GM18870 (cell line): ENCODE data around the gene SCIN.
"Not testable (repeated sequence)": the region's sequence is repeated elsewhere in the genome, so short reads cannot be mapped to it uniquely, and the experiment has no call there.

Experiments used
- ATAC-seq: cut with Tn5 transposase; IDR thresholded peaks from one replicate; pipeline ENCODE4 v1.9.1; 2021; ENCODE audit warnings: moderate library complexity; ENCODE audit not compliant: unreplicated experiment

The SCIN gene

DNA sequence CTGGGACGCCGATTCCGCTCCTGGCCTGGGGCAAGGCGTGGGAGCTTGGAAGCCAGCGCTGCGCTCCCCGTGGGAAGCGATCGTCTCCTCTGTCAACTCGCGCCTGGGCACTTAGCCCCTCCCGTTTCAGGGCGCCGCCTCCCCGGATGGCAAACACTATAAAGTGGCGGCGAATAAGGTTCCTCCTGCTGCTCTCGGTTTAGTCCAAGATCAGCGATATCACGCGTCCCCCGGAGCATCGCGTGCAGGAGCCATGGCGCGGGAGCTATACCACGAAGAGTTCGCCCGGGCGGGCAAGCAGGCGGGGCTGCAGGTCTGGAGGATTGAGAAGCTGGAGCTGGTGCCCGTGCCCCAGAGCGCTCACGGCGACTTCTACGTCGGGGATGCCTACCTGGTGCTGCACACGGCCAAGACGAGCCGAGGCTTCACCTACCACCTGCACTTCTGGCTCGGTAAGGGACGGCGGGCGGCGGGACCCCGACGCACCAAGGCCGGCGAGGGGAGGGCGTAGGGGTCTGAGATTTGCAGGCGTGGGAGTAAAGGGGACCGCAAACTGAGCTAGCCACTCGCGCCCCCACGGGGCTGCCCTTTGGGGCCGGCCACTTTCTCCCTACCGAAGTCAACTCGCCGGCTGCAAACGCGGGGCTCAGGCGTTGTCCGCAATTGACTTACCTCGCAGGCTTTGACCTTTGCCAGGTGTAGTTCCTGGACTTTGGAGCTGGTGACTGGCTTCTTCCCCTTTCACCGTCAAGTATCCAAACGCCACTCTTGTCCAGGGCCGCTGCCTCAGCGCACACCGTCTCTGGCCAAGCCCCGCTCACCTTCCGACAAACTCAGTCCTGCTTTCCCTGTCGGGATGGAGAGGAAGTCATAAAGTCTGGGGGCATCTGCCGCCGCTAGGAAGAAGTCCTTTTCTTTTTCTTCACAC, at the start of gene SCIN:
SCIN (plus strand) TSS at position 187 of the 928 bp plus-strand sequence; CDS start at position 254, 67 bp downstream.
- ATAC-seq, result no peak

DNA sequence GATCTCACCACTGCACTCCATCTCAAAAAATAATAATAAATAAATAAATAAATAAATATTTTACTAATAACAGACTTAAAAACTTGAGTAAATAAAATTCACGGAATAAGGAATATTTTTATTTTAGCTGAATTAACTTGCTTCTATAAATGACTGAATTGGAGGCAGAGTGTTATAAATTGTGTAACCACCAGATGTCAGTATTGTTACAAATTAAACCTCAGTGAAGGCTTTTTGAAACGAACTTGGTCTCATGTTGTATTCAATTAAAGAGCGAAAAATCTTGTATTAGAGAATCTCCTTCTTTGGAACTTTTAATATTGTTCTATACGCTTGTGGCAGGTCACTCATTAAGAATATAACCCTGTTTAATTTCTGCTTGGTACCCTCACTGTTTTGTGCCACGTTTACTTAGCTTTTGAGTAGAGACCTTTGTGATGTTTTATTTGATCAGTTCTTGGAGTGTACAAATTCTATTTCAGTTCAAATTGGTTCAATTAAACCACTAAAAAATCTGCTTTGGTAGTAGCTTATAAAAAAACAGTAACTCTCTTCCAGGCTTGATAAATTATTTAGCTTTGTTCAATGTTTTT, 45.6 kb upstream of the SCIN start:
- no peak for ATAC-seq

DNA sequence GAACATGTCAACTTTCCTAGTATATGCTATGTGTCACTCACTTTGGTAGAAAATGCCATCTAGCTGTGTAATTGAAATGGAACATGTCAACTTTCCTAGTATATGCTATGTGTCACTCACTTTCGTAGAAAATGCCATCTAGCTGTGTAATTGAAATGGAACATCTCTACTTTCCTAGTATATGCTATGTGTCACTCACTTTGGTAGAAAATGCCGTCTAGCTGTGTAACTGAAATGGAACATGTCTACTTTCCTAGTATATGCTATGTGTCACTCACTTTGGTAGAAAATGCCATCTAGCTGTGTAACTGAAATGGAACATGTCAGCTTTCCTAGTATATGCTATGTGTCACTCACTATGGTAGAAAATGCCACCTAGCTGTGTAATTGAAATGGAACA, 43.8 kb upstream of the SCIN start:
- ATAC-seq, result not testable (repeated sequence)

DNA sequence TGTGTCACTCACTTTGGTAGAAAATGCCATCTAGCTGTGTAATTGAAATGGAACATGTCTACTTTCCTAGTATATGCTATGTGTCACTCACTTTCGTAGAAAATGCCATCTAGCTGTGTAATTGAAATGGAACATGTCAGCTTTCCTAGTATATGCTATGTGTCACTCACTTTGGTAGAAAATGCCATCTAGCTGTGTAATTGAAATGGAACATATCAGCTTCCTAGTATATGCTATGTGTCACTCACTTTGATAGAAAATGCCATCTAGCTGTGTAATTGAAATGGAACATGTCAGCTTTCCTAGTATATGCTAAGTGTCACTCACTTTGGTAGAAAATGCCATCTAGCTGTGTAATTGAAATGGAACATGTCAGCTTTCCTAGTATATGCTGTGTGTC, 42.9 kb upstream of the SCIN start:
- ATAC-seq, result not testable (repeated sequence)

DNA sequence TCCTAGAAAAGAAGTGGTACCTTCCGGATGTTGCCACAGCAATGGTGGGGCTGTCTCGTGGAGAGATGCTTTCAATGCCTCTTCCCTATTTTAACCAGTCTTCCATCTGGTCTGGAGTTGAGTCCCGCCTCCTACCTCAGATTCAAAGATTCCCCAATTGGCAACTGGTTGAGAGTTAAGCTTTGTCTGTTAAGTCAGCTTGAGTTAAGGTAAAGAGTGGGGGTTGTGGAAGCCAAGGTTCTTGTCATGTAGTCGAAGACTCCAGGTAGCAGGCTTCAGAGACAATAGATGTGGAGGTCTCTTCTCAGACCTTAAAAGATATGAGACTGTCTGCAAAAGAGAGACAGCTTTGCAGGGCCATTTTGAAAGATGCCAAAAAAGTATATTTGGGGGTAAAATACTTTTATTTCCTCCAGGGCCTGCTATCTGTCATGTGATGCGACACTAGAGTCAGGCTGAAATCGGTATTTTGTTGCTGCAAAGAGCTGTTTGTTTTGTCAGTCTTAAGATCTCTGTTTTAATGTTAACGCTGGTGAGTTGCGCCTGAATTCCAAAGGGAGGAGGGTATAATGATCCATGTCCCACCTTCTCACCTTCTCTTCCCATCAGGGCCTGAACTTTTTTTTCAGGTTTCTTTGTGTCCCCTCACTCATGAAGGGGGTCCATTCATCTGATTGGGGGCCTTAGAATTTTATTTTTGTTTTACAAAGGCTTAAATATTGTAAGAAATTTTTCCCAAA, 40.4 kb upstream of the SCIN start:
- no peak for ATAC-seq

DNA sequence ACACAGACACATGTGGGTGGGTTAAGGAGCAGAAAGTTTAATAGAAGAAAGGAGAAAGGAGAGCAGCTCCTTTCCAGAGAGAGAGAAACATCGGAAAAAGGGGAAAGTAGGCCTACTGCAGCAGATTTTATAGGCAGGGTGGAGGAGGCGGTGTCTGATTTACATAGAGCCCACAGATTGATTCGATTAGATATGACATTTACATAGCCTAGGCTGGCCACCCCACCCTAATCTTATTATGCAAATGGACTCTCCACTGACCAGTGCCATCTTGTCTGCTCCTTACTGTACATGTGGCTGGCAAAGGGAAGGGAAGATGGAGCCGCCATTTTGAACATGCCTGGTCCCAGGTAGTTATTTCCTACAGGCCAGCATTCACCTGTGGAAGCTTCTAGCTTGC, 38.7 kb upstream of the SCIN start:
- no peak for ATAC-seq

DNA sequence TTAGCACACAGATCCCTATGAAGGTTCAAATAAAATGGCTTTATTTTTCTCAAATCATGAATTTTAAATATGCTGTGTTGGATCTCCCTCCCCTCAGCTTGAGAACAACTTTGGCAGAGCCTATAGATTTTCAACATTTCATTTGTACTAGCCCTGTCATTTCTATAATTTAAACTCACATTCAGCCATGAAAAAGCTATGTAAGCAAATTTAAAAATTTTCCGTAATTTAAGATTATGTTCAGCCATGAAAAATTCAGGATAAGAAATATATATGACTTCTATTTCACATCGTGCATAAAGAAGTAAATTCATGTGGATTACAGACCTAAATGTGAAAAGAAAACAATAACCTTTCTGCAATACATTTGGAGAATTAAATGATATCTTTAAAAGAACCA, 36.5 kb upstream of the SCIN start:
- ATAC-seq, result no peak

DNA sequence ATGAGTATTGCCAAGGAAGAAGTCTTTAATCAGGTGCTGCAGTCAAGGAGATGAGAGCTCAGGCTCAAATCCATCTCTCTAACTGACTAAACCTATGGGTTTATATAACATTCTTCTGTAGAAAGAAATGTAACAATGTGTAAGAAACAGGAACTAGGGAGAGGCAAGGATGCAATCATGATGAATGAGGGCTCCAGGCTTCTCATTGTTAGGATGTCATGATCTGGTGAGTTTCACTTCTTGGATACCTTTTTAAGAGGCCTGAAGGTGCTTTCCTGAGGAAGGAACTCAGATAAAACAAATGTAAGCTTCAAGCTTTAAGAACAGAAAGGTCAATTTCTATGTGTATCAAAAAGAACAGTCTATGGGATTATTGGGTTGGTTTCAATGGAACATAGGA, 30.8 kb upstream of the SCIN start:
- ATAC-seq, result no peak

DNA sequence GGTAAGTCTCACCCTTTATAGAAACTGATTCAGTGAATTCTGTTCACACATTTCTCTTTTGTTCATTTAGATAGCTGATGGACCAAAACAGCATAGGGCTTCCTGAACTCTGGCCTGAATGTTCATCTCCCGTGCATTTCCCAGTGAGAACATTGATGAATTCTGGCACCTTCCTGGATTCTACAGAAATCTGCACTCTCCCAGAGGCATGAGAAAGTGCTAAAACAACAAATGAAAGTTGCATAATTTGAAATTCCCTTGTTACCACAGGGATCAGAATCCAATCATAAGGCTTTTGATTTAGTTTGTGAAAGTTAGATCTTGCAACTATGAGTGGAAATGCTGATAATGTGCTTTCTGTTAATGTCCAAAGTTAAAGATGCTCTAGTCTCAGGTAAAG, 29.7 kb upstream of the SCIN start:
- ATAC-seq, result no peak

DNA sequence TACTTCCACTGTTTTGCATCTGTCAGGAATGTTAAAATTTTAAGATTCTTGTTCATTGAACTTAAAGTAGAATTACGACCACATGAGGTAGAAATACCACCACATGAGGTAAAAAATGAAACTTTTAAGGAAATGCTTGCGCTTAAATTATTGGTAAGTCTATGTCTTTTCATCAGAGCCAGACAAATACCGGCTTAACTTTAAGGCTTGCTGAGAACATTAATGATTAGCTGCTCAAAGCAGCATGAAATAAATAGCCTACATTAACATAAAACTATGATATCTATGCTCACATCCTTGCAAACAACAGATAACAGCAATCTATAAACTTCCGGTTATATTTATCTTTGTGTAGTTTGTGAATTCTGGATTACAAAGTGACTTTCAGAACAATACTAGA, 26.9 kb upstream of the SCIN start:
- ATAC-seq, result no peak

DNA sequence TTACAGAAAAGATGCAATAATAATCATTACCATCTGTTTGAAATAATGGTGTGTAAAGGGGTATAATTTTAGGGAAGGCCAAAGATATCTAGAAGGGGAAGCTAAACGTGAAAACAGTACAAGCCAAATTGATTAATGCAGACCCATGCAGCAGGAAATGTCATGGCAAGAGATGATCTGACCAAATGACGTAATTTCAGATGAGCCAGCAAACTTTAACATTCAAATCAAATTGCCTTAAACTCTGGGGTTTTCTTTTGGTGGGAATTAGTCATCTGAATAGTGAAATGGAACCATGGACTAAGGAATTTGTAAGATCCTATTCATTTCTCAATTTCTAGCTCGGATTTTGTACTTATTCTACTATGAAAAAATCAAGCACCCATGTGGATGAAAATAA, 21.4 kb upstream of the SCIN start:
- no peak for ATAC-seq

DNA sequence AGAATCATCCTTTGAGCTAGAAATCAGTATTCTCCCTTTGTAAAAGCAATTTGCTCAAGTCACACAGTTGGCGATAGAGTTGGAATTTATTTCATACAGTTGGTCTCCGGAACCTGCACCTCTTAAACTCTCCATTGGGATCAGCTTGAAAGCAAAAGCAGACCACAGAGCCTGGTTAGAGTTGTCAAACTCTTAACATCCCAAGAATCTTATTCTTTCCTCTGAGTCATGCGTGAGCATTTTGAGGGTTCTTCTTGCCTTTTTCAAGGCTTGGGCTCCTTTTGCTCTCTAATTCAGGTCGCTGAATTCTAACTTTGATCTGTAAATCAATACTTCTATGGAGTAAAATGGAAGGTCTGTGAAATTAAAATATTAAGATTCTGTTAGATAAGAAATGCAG, 19.6 kb upstream of the SCIN start:
- no peak for ATAC-seq

DNA sequence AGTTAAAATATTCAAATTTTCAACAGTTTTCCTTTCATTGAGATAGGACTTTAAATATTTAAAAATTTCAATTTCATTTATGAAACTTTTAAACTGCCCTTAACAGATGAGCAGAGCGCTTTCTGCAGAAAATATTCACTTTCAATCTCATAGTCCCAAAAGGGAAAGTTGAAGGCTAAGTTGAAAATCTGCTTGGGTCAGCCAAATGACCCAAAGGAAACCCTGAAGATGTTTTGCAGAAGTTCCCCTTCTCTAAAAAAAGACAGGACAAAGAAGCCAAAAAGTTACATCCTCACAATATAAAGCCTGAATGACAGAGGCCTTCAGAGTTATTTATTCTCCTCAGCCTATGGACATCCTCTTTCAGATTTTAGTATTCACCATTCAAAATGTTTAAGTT, 17.6 kb upstream of the SCIN start:
- ATAC-seq, result no peak

DNA sequence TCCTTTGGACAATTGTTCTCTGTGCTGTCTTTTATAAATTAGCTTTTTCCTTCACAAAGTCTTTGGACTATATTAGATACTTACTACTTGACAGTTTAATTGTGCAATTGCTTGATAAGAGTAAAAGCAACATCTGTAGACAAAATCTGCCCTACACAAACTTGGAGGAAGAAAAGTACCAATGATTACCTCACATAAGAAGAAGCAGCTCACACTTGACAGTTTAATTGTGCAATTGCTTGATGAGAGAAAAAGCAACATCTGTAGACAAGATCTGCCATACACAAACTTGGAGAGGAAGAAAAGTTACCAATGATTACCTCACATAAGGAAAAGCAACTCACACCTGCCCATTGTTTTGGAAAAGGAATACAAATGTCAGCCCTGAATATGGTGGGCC, 17.1 kb upstream of the SCIN start:
- ATAC-seq, result no peak

DNA sequence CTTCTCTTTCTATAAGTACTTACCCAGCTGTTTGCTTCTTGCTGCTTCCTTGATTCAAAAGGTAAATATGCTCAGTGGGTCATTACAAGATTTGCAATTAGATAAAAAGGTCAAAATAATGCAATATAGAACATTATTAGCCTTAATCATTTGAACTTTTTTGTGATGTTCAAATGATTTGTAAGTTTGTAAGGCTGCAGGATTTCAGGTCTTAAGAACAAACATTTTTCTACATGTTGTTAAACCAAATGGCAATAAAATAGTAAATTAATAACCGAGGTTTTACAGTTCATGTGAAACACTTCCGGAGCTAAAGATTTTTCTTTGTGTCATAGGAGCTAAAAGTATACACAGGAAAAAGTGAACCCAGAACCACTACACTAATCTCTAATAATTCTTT, 16.2 kb upstream of the SCIN start:
- ATAC-seq, result no peak

DNA sequence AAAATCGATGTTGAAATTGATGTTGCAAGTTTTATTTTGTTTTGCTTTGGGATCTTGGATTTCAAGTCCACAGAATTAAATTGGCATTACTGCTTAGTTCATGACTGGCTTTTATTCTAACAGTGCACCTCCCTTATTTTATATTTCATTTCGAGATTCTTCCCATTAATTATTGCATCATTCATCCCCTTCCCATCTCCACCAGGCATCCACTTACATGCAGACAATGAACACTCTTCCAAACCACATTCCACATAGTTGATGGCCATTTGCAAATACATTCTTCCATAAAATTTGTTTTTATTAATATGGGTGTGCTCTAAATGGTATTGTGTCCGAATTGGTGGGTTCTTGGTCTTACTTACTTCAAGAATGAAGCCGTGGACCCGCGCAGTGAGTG, 15.6 kb upstream of the SCIN start:
- ATAC-seq, result no peak

DNA sequence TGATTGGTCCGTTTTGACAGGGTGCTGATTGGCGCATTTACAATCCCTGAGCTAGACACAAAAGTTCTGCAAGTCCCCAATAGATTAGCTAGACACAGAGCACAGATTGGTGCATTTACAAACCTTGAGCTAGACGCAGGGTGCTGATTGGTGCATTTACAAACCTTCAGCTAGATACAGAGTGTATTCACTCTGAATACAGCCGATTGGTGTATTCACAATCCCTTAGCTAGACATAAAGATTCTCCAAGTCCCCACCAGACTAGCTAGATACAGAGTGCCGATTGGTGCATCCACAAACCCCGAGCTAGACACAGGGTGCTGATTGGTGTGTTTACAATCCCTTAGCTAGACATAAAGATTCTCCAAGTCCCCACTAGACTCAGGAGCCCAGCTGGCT, 14.8 kb upstream of the SCIN start:
- ATAC-seq, result not testable (repeated sequence)

DNA sequence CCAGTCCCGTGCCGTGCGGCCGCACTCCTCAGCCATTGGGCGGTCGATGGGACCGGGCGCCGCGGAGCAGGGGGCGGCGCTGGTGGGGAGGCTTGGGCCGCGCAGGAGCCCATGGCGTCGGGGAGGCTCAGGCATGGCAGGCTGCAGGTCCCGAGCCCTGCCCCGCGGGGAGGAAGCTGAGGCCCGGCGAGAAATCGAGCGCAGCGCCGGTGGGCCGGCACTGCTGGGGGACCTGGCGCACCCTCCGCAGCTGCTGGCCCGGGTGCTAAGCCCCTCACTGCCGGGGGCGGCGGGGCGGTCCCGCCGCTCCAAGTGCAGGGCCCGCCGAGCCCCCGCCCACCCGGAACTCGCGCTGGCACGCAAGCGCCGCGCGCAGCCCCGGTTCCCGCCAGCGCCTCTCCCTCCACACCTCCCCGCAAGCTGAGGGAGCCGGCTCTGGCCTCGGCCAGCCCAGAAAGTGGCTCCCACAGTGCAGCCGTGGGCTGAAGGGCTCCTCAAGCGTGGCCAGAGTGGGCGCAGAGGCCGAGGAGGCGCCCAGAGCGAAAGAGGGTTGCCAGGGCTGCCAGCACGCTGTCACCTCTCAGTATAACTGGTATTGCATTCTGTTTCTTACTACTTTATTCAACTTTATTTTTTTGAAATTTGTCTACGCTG, 14.3 kb upstream of the SCIN start:
- not testable (repeated sequence) for ATAC-seq

DNA sequence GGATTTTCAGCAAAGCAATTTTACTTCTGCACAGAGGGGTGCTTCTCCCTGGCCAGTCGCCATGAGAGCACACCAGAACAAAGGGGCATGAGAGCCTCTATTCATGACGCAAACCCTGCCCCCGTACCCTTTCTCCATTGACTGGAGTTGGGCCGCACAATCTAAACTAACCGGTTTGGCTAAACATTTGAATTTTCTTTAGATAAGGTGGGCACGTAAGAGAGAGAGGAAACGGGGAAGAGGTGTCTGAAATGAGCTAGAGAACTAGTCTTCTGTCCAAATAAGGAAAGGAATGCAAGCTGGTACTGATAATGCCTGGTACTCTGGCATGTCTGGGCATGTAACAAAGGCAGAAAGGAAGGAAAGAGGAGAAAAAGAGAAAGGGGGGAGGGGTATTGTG, 13.2 kb upstream of the SCIN start:
- no peak for ATAC-seq

DNA sequence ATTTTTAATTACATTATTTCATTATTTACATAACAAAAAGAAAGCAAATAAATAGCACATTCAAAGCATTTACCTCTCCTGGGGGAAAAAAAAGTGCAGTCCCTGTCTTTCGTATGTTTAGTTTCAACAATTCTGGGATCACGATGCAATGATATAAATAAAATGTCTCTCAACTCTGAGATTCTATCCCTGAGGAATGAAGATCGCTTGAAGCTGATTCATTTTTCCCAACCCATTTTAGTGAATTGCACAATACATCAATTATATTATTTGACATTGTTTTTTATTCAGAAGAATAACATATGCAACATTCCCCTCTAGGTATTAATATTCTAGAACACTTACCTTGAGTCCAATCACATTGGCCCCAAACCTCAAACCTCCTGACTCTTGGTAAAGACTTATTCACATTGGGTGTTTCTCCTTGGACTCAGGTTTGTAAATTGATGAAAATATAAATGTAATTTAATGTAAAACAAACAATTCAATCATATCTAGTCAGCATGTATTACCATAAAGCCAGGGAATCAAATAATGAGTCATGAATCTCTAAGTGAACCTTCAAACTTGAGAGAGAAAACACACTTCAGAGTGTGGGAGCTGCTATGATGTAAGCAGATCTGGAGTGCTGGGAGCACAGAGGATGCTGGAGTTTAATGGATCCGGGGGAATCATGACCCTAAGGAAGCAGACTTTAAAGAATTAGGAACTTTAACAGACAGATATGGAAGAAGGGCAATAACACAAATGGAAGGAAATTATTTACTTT, 5.3 kb upstream of the SCIN start:
- no peak for ATAC-seq

DNA sequence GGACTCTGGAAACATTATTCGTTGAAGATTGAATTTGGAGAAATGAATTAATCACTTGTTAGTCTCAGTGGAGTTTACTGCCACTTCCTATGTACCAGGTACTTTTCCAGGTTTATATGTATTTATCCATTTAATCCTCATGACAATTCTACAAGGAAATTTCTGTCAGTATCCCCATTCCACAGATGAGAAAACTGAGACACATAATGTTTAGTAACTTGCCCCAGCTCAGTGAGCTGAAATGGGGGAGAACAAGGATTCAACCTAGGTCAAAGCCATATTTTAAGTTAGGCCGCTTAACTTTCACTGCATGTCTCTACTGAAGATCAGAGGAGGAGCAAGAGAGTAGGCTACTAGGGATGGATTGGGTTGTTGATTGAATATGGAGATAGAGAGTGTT, 4.6 kb upstream of the SCIN start:
- no peak for ATAC-seq
